ACHN (cell line): ENCODE results near the gene GRIA4.

ENCODE experiments used
- DNase-seq: peaks from one replicate; pipeline ENCODE4 v3.0.0-alpha.2; 2015
- in situ Hi-C: cut with HindIII; loops from 2 replicates; pipeline ENCODE4 v1.10.0; 2017; ENCODE audit warnings: low sequenced_read_pairs, low pct_ligation_motif_present, low pct_unique_long_range_greater_than_20kb

Gene GRIA4

DNA sequence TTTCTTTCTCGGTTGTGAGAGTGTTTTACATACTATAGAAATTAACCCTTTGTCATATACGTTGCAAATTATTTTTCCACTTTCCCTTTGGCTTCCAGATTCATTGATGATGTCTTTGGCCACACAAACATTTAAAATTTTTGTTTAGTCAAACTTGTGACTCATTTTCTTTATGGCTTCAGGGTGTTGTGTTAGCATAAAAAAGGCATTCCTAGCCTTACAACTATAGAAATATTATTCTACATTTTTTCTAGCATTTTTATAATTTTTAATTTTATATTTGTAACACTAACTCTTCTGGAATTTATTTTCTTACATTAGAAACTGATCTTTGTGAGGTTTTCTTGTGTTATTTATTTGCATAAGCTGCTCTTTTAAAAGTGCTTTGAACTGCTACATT is 12.1 kb downstream of the GRIA4 start:
- in situ Hi-C loops: no loop called here
- DNase-seq: no peak

GRCh38 chr11:105632316-105632715 is 22.4 kb downstream of the GRIA4 start:
- no peak for DNase-seq
- in situ Hi-C loops: no loop called here

- no peak for DNase-seq
- in situ Hi-C loops: no loop called here
Observed at GRCh38 chr11:105635466-105635865, 25.6 kb downstream of the GRIA4 start.

- no peak for DNase-seq
- in situ Hi-C loops: no loop called here
Observed at GRCh38 chr11:105636496-105636895, 26.6 kb downstream of the GRIA4 start.

DNA sequence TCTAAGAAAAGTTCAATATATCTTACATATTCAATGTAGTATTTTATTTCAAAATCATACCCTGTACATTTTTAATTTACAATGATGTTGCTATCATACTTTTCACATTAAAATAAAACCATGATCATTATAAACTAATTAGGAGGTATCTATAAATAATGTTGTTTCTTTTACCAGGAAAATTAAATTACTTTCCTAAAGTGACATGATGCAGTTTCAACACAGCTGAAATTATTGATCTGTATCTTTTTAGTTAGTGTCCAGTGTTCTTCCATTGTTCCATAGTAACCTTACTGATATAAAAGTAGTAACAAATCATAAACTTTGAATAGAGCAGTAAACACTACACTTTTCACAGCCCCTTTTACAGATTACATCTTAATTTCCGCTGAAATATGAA is 29.7 kb downstream of the GRIA4 start:
- in situ Hi-C loops: no loop called here

DNA sequence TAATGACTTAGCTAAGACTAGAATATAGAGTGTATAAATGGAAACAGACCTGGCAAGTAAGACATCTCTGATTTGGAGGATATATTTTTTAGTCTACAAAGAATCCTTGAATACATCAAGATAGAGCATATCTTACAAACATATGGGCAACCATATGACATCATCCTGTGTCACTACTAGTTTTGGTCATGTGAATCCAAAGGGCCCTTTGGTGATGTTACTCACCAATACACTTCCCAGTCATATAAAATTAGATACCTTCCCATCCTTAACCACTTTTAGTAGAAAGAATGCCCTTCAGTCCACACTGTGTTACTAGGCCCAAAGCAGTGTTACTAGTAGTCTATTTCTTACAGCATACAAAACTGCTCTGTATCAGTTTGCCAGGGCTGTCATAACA is 31.6 kb downstream of the GRIA4 start:
- no peak for DNase-seq
- in situ Hi-C loops: no loop called here

More for the DNA sequence above, 29.7 kb downstream of the GRIA4 start:
- DNase-seq: no peak

DNA sequence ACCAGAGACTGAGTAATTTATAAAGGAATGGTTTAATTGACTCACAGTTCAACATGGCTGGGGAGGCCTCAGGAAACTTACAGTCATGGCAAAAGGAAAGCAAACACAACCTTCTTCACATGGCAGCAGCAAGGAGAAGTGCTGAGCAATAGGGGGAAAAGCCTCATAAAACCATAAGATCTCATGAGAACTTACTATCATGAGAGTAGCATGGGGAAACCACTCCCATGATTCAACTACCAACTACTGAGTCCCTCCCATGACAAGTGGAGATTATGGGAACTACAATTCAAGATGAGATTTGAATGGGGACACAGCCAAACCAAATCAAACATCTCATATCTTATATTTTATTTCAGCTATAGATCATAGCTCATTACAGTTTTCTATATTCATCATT is 33.0 kb downstream of the GRIA4 start:
- in situ Hi-C loops: no loop called here
- no peak for DNase-seq

GRCh38 chr11:105644839-105645573 is 35.1 kb downstream of the GRIA4 start:
- in situ Hi-C loops: no loop called here
- no peak for DNase-seq

GRCh38 chr11:105647780-105648179 is 37.9 kb downstream of the GRIA4 start:
- in situ Hi-C loops: no loop called here
- DNase-seq: no peak

GRCh38 chr11:105648762-105649161 is 38.9 kb downstream of the GRIA4 start:
- DNase-seq: no peak
- in situ Hi-C loops: no loop called here

DNA sequence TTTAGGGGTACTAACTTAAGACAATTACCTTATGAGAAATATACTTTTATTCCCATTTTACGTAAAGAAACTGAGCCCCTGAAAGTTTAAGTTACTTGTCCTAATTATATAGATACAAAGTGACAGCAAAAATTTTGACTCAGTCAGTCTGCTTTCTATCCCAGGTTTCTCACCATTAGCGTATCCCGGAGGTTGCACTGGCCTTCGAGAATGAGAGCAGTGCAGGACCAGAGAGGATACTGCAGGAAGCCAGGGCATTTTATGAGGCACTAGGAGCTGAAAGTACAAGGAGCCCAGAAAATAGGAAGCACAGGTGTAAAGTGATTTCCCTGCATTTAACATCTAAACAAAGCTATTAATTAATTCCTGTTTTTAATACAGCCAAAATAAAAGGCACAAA is 55.4 kb downstream of the GRIA4 start:
- DNase-seq: no peak
- in situ Hi-C loops: no loop called here

- DNase-seq: no peak
- in situ Hi-C loops: no loop called here
Observed at GRCh38 chr11:105667441-105667840, 57.6 kb downstream of the GRIA4 start.

DNA sequence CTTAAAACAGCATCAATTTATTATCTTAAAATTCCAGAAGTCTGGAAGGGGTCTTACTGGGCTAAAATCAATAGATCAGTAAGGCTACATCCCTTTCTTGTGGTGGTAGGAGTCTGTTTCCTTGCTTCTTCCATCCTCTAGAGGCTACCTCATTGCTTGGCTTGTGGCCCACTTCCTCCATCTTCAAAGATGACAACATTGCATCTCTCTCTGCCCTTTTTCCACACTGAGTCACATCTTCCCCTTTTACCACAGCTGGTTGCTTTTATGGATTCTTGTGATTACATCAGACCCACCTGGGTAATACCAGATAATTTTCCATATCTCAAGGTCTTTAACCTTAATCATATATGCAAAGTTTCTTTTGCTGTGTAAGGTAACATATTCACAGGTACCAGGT is 60.9 kb downstream of the GRIA4 start:
- in situ Hi-C loops: no loop called here
- DNase-seq: peak; percentile 65

DNA sequence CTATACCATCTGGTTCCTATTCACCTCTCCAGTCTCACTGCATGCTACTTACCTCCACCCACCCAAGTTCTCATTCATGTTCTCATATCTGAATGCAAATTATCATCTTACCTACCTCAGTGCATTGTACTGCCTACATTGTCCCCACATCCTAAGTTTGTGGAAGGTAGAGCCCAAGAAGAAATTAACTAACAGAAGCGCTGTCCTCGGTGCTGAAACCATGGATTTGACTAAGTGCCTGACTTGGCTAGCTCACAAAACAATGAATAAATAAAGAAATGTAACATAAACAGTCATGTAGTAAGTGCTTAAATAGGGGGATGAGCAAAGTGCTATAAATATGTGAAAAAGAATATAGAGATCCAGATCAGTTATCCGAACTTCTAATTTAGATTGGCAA is 63.2 kb downstream of the GRIA4 start:
- in situ Hi-C loops: no loop called here
- DNase-seq: peak; percentile 63

- peak; percentile 22 for DNase-seq
- in situ Hi-C loops: no loop called here
Observed at GRCh38 chr11:105689631-105690030, 79.8 kb downstream of the GRIA4 start.

DNA sequence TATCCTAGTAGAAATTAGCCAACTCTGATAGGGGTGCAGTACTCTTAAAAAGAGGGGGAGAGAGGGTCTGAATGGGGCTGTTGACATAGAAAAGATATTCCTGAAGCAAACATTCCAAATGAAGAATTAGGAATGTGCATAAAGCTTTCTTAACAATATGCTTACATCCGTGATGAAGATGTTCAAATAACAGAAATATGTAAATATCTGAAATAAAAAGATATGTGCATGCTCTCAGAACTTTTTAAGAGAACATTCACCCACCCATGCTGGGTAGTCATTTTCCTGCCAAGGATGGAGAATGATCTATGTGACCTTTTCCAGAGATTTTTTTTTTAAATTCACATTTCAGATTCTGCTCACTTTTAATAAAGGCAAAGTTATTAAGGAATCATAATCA is 80.6 kb downstream of the GRIA4 start:
- no peak for DNase-seq
- in situ Hi-C loops: no loop called here

GRCh38 chr11:105693075-105693759 is 83.3 kb downstream of the GRIA4 start:
- in situ Hi-C loops: no loop called here

DNA sequence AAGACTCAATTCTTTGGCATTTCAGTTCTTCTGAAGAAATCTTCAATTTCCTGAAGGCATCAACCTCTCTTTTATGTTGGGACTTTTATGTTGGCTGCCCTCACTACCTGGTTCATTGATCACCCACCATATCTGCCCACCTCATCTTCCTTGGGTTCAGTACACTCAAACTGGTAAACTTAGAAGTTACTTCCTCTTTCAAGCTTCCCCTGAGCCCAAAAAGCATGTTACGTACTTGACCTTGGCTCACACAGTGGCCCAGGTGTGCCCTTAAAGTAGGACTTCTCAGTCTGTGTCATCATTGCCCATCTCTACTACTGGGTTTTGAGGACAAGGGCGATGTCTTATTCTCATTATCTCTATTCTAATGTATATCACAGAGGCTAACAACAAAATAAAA is 86.1 kb downstream of the GRIA4 start:
- DNase-seq: no peak
- in situ Hi-C loops: no loop called here

More at GRCh38 chr11:105693075-105693759, 83.3 kb downstream of the GRIA4 start:
- no peak for DNase-seq

DNA sequence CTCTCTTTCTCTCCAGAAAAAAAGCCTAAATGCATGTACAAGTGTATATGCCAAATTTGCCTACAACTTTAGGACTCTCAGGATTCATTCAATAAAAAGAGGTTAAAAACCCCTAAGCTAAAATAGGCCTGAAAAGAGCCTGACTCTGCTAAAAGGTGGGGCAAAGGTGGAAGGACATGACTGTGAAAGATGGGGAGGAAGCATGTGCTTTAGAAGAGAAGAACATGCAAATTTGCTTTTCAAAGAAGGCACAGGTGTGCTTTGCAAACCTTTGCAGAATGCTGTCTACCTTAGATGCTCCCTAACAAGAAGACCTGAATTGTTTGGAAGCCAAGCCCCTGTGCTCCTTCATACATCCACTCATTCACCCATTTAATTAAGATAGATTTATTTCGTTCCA is 87.4 kb downstream of the GRIA4 start:
- DNase-seq: no peak
- in situ Hi-C loops: no loop called here

DNA sequence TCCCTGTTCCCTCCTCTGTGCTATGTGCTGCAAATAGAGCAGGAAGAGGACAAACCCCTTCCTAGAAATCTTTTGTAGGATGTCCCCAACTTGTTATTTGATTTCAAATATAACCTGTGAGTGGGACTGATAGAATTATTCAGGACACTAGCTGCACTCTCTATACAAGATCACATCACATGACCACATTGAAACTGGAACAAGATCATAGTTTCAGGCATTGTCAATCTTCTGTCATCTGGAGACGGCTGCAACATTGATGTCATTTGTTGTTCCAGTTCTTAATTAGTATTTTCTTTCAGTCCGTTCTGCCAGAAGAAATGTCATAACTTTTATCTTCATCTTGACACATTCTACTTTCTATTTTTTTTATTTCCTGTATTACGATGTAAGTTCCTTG is 89.3 kb downstream of the GRIA4 start:
- no peak for DNase-seq
- in situ Hi-C loops: no loop called here
